Pancreas (tissue), 10 donors: Measurements from ENCODE around the gene PHF19. TPM values are rescaled to one million over a fixed set of nuclear protein-coding genes. Genes with fewer than 3 reads are reported as not detected.

Experiments
- ATAC-seq, 4 donors: fragments of 200-7000 bp; cut with Tn5 transposase; one replicate each; pipeline versions ENCODE4 v1.8.0 to v1.9.1; 2020; ENCODE audit warnings: mild to moderate bottlenecking in 4 of 4, moderate library complexity in 4 of 4
- DNase-seq, 6 donors: peaks; one replicate each; pipeline ENCODE4 v3.0.0-alpha.2; 2020
- FAIRE-seq: peaks from 2 replicates; lab custom pipeline; 2012; peaks lifted over from hg19 to GRCh38; lab: Jason Lieb, UNC
- H3K27ac ChIP-seq, 4 donors: fragments of 200-600 bp; sonication (generic); 1 replicate in 3 of 4; 2 replicates in 1 of 4; pipeline versions ENCODE4 v1.5.0 to v1.8.0; 2020
- H3K27me3 ChIP-seq, 4 donors: fragments of 200-600 bp; one replicate each; pipeline ENCODE4 v1.8.0; 2021
- H3K36me3 ChIP-seq, 3 donors: fragments of 200-600 bp; sonication (generic) in 1 of 3; one replicate each; pipeline versions ENCODE4 v1.5.0 to v1.8.0; 2020 to 2021
- H3K4me1 ChIP-seq, 3 donors: fragments of 200-600 bp; one replicate each; pipeline ENCODE4 v1.8.0; 2021
- H3K4me3 ChIP-seq, 4 donors: fragments of 200-600 bp; sonication (generic) in 2 of 4; one replicate each; pipeline versions ENCODE4 v1.5.0 to v1.8.0; 2020 to 2021
- H3K9me3 ChIP-seq, 4 donors: fragments of 200-600 bp; one replicate each; pipeline ENCODE4 v1.8.0; 2021
- CTCF ChIP-seq, 4 donors: fragments of 200-600 bp; sonication (generic) in 3 of 4; IDR thresholded peaks; one replicate each; pipeline versions ENCODE4 v1.5.0 to v1.8.0; 2021; ENCODE audit warnings: antibody characterized with exemption in 4 of 4
- WGBS, 2 donors: extraction: QIAGEN DNeasy Blood & Tissue Kit; methylation state at CpG; one replicate each; pipeline ENCODE4 v1.1.7; 2013; 5-methylcytosine and 5-hydroxymethylcytosine counted together
- intact Hi-C, 3 donors: fragments of 100-400 bp; cut with DNase I; formaldehyde crosslinking; loops; one replicate each; pipeline versions ENCODE4 v1.11.1 to v1.14.2; 2022
- polyA plus RNA-seq, 2 donors: library from polyadenylated mRNA; stranded (reverse); fragments of 200-250 nt; gene quantifications; one replicate each; pipeline ENCODE4 v1.2.3, GENCODE V29; 2013
- total RNA-seq, 6 donors: library from RNA; stranded (reverse); fragmentation: NEBNext Ultra II Directional in 4 of 6; extraction: Animal tissue kit (Norgen Biotek cat#: 25700) in 4 of 6; gene quantifications; one replicate each; pipeline versions ENCODE4 v1.2.1 to v1.2.4, GENCODE V29; 2021 to 2023
- donor health status: healthy with polysubstance abuse.
- donor health status: DM: no; HTN: no; CAD: no; lungs with moderate emphysema.
- donor health status: DM: no; HTN: no; CAD: no.
- donor health status: control.
- donor health status: control.
- donor health status: Bipolar disorder and iron deficiency.
- donor health status: DM: yes; HTN: yes; CAD: no.
- donor health status: DM: no; HTN: no; CAD: no.
- donor health status: DM: no; HTN: no; CAD: no.
- donor health status: DM: yes; HTN: yes; CAD: no.

PHF19 gene
- total and polyA plus RNA-seq, 8 donors: 2.2 to 7.4 (median 4.4) TPM

DNA sequence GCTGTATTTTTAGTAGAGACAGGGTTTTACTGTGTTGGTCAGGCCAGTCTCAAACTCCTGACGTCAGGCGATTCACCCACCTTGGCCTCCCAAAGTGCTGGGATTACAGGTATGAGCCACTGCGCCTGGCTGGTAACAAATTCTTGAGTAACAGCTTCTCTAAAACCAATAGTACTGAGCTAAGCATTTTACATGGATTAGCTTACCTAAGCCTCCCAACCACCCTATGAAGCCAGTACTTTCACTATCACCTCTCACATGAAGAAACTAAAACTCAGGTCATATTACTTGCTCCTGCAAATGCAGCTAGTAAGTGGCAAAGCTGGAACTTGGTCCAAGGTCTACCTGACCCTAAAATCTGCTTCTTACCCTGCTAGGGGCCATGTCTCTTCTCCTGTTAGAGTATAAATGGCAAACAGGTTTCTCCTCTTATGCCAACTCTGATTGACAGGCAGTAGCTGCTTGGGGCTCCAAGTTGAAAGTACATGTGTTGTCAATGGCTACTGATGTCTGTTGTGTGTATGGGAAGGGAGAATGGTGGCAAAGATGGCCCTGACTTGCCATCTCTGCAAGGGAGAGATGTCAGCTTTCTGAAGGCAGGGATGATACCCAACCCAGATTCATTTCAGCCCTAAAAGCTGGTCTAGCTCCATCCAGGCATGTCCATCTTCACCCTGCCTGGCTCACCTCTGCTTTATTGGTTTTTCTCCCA is 4.0 kb downstream of the PHF19 start:
- WGBS, 2 donors: 89 to 96% methylated on average over 3 of the region's 3 CpGs
- H3K27ac ChIP-seq: no peak overlapping the region

DNA sequence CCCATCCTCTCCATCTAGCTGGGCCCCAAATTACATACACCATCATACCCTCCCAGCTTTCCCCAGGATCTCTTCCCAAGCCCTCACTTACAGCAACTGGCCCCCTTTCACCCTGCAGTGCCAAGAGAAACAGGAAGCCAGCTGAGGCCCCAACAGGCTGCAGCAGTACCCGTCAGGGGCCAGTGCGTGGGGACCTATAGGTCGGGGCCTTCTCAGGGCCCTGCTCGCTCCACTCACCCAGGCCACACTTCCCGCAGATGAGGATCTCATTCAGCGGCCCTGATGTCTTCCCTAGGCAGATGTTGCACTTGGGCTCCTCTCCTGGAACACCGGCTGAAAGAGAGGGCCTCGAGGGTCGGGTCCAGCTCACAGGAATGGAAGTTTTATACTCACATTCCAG is 6.8 kb downstream of the PHF19 start:
- peaks cover 0 to 3% (median 0%) of the 10 kb centered on the region in 3 donors for H3K4me1 ChIP-seq
- intact Hi-C loops: loop anchor here in 1 of 3 donors (10.0 kb wide), 1 partner anchor 55 kb away; the partner anchor contains the start of gene TRAF1
- WGBS, 2 donors: 91 to 95% methylated on average over 9 of the region's 9 CpGs
- no peak overlapping the region for H3K27ac ChIP-seq
- H3K27me3 ChIP-seq: no peaks in the 10 kb centered on the region
- H3K36me3 ChIP-seq: no peaks in the 10 kb centered on the region
- no peak overlapping the region for H3K4me3 ChIP-seq
- no peak for ATAC-seq
- FAIRE-seq: no peak
- DNase-seq: no peak
- no peak for TF ChIP-seq CTCF (IDR thresholded peaks at IDR 0.05)
- no peaks in the 10 kb centered on the region for H3K9me3 ChIP-seq

More for the DNA sequence above, 4.0 kb downstream of the PHF19 start:
- intact Hi-C loops: loop anchor here in 1 of 3 donors (10.0 kb wide), 1 partner anchor 52 kb away; the partner anchor contains the start of gene TRAF1
- Histone ChIP-seq H3K9me3 (no peaks in the 10 kb centered on the region), H3K4me1 (peaks cover 0 to 3% (median 0%) of the 10 kb centered on the region in 3 donors), H3K36me3 (no peaks in the 10 kb centered on the region), H3K27me3 (no peaks in the 10 kb centered on the region), H3K4me3 (no peak overlapping the region)
- no peak for TF ChIP-seq CTCF (IDR thresholded peaks at IDR 0.05)
- no peak for DNase-seq
- ATAC-seq: no peak
- FAIRE-seq: no peak

DNA sequence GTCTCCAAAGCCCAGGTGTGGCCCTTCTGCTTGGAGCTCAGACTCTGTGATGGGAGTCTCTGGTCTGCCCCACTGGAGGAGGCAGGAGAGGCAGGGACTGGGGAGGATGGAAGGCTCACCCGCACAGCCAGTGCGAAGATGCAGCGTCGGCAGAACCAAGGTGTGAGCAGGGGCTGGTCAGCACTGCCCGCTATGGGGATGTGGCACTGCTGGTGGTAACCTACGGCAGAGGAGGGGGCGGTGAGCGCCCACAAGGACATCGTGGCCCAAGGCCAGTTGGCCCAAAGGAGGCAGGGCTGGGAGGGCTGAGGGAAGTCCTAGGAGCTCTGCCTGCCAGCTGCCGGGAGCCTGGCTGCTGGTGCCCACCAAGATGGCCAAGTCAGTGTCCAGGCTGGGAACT is 7.3 kb downstream of the PHF19 start:
- Histone ChIP-seq H3K4me3 (no peak overlapping the region), H3K36me3 (no peaks in the 10 kb centered on the region), H3K9me3 (no peaks in the 10 kb centered on the region), H3K27me3 (no peaks in the 10 kb centered on the region), H3K27ac (peak overlapping the region in 1 of 4 donors; percentile 53), H3K4me1 (peaks cover 0 to 3% (median 0%) of the 10 kb centered on the region in 3 donors)
- DNase-seq: peak in 5 of 6 donors; percentile 17 to 81 (median 48)
- no peak for TF ChIP-seq CTCF (IDR thresholded peaks at IDR 0.05)
- 73 to 76% methylated on average over 10 of the region's 10 CpGs for WGBS, 2 donors
- no peak for FAIRE-seq
- intact Hi-C loops: loop anchor here in 1 of 3 donors (10.0 kb wide), 1 partner anchor 55 kb away; the partner anchor contains the start of gene TRAF1
- ATAC-seq: no peak

DNA sequence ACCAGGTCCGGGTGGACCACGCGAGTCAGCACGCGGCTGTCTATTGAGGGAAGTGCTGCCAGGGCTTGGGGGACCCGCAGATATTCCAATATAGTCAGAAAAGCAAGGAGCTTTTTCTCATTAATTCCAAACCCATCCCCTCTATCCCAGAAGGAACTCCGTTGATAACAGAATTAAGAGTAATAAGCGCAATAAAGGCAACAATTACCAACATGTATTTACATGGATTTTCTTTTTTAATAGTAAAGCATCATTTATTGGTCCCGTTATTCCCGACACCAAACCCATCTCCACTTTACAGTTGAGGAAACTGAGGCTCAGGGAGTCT is 7.7 kb downstream of the PHF19 start:
- intact Hi-C loops: no loop called here
- DNase-seq: no peak
- Histone ChIP-seq H3K9me3 (no peaks in the 10 kb centered on the region), H3K4me1 (peaks cover 0 to 3% (median 0%) of the 10 kb centered on the region in 3 donors), H3K27me3 (no peaks in the 10 kb centered on the region), H3K27ac (peak overlapping the region; percentile 45 to 73 (median 58)), H3K36me3 (no peaks in the 10 kb centered on the region), H3K4me3 (peak overlapping the region; percentile 24 to 57 (median 48))
- 25% methylated on average over 10 of the region's 10 CpGs for WGBS, 2 donors
- no peak for TF ChIP-seq CTCF (IDR thresholded peaks at IDR 0.05)
- ATAC-seq: no peak
- FAIRE-seq: no peak
